RPMI8226 (cell line): Measurements from ENCODE around the gene CACNA1S.

ENCODE experiments used
- DNase-seq: peaks from one replicate; pipeline ENCODE4 v3.0.0-alpha.2; 2015

The CACNA1S gene

GRCh38 chr1:201059871-201060555, 52.2 kb downstream of the CACNA1S start:
- no peak for DNase-seq

GRCh38 chr1:201059401-201059800, 52.8 kb downstream of the CACNA1S start:
- DNase-seq = no peak

DNA sequence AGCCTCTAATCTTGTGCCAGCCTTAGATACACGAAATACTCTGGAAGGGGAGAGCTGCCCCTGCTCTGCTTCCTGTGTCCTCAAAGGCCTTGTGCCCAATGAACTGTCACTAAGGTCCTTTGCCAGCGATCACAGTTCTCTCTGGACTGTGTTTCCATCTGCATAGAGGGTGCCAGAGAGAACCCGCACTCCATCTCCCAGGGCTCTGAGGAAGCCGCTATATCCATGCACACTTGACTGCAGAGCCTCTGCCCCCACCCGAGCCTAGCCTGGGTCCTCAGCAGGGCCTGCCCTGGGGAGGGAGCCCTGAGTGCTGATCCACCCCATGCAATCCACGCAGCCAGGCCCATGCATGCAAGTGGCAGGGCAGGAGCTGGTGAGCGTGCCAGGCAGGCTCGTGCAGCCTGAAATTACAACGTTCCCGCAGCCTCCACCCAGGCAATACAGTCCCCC, 58.1 kb downstream of the CACNA1S start:
- no peak for DNase-seq

GRCh38 chr1:201053155-201053860, 58.9 kb downstream of the CACNA1S start:
- peak; percentile 57 for DNase-seq

DNA sequence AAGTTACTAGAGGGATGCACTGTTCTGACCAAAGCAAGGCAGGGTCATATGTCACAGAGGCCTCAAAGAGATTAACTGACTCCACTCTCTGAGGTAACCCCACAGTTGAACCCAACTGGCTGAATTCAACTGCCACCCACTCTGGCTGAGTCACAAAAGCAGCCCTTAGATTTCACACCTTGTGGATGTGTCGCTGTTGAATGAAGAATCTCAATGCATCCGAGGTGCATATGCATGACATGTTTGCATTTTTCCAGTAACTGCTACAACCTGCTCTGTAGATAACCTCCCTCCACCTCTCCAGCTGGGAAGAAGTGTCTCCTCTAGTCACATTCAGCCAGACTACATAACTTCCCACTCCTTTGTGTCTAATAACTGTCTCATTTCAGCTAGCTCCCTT, 60.8 kb downstream of the CACNA1S start:
- DNase-seq = no peak

DNA sequence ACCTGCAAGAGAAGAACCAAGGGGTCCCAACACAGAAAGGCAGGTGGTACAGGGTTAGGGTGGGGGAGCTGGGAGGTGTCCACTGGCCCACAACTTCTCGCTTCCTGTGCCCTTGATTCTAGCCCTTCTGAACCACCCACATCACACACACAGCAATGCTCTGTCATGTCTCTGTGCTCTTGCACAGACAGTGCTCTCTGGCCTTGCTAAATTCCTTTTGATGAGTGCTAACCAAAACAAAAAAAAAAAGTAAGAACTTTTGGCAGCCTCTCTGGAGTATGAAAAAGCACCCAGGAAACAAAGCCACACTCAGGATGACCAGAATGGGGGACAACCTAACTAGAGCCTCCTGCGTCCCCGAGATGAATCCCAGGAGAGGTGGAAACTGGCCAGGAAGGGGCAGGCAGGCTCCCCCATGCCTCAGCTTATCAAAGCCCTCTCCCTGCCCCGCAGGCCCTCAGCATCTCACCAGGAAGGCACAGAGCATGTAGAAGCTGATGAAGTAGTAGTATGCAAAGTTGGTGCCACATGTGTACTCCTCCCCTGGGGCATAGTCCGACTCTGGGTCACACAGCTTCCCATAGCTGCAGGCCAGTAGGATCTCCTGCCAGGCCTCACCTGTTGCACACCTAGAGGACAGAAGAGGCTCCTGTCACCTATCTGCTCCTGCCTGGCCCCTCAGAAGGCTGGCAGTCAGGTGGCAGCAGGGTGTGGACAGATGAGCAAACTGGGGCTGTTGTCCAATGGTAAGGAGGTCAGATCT, 61.5 kb downstream of the CACNA1S start:
- DNase-seq = no peak

DNA sequence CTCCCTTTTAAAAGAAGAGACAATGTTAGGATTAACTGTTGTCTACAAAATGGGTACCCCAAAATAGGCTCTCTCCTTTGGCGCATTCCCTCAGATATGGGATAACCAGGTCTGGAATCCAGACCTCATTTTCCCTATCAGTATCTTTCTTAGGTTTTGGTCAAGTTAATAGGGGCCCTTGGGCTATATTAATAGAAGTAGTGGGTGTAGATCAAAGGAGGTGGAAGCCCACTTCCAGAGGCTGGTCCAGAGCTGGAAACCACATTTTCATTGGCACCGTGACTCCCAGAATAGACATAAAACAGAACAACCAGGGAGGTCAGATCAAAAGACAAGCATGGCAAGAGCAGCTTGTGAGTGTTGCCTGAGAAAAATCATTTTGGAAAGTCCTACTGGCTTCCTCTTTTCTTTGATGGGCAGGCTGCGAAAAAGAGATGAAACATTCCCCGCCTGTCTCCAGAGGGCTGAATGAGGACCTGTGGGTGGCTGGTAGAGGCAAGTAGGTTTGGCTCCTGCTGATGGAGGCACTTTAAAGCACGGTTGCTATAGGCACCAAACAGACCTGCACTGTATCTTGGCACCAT, 62.9 kb downstream of the CACNA1S start:
- DNase-seq = peak; percentile 48

DNA sequence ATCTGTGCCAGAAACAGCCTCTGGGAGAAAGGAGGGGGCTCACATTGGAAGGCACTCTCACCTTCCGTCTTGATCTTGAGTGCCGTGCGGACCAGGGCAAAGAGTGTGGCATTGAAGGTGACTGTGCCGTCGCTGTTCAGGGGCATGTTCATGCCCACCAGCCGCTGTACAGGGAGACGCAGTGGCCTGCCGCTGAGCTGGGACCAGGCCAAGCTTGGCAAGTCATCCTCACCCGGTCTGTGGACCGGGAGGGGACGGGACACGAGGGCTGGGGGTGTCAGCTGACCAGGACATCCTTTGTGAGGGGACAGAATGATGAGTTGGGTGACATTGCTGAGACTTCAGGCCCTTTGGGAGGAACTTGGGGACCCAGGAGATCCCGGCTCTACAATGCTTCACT, 63.7 kb downstream of the CACNA1S start:
- DNase-seq = no peak

DNA sequence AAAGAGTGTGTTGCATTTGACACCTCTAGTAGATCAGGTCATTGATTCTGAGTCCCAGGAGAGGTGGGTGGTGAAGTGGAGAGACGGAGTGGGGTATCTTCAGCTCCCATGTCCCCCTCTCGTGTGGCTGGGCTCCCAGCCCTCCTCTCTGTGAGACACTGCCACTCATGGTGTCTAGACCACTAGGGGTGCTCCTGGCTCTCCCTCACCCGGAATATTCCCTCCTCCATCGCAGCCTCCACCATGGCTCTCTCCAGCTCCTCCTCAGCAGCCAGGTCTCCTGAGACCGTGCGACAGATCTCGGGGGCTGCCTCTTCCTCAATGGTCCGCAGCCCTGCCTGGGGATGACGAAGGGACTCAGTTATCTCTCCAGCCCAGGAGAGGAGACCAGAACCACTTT, 68.1 kb downstream of the CACNA1S start:
- no peak for DNase-seq

GRCh38 chr1:201042779-201043461, 69.3 kb downstream of the CACNA1S start:
- DNase-seq = peak; percentile 80

DNA sequence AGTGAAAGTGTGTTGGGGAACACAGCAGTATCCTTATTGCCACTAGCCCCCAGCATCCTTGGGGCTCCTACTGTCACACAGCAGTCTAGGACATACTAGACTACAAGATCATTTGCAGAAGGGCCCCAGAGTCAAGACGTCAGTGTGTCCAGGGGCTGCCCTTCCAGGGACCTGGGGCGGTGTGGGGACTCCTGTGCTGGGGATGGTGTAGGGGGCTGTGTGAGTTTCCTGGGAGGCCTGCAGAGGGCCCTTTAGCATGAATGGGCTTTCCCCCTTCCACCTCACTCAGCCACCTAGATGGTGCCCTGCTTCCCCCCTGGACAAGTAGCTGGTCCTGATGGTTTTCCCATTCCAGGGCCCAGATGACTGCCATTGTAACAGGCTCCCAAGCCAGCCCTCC, 71.2 kb downstream of the CACNA1S start:
- no peak for DNase-seq

- DNase-seq = no peak
These were observed 72.3 kb downstream of the CACNA1S start for GRCh38 chr1:201039876-201040275.

DNA sequence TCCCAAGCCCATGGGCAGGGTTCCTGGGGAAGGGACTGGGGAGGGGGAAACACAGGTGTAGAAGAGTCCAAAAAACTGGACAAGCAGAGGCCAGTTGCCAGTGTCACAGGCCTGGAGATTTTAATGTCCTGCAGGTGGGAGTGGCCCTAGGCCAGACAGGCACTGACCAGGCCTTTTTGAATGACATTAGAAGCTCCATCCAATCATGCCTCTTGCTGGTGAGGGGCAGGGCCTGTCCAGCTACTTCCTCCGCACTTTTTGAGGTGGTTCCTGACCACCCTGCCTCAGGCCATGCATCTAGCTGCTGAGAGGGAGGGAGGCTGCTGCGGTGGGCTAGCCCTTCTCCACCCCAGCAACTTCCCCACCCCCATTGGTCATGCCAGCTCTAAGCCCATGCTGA, 72.8 kb downstream of the CACNA1S start:
- DNase-seq = no peak

GRCh38 chr1:201038186-201038876, 73.9 kb downstream of the CACNA1S start:
- DNase-seq = no peak

GRCh38 chr1:201036188-201036842, 75.9 kb downstream of the CACNA1S start:
- no peak for DNase-seq

GRCh38 chr1:201034671-201035070, 77.6 kb downstream of the CACNA1S start:
- no peak for DNase-seq

GRCh38 chr1:201032408-201032807, 79.8 kb downstream of the CACNA1S start:
- no peak for DNase-seq

DNA sequence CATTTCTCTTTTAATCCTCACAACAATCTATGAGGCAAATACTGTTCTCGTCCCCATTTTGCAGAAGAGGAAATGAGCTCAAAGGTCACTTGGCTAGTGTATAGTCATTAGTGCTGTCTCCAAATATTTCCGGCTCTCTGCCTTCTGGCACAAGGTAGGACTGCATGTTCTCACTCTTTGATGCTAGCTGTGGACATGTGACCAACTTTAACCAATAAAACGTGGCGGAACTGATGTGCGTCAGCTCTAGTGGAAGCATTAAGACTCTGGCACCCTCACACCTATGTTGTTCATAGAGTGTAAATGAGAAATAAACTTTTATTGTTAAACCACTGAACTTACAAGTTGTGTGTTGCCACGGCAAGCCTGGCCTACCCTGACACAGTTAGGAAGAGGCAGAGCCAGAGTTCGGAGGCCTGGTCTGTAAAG, 83.8 kb downstream of the CACNA1S start:
- no peak for DNase-seq

DNA sequence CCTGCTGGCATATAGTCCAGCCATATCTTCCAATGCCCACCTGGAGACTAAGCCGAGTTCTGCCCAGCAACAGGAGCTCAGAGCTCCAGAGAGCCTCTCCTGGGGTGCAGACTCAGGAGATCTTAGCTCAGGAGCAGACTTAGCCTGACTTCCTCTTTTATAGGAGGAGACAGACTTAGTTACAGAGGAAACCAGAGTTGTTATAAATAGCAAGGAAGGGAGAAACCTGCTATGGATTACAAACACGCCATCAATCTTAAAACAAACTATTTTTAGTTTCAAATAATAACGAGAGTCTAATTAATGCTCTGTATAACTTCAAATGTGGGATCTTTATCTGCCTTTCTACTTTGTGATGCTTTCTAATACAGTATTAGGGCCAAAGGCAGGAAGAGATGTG, 85.4 kb downstream of the CACNA1S start:
- DNase-seq = peak; percentile 77

GRCh38 chr1:201026234-201026633, 86.0 kb downstream of the CACNA1S start:
- peak; percentile 31 for DNase-seq

DNA sequence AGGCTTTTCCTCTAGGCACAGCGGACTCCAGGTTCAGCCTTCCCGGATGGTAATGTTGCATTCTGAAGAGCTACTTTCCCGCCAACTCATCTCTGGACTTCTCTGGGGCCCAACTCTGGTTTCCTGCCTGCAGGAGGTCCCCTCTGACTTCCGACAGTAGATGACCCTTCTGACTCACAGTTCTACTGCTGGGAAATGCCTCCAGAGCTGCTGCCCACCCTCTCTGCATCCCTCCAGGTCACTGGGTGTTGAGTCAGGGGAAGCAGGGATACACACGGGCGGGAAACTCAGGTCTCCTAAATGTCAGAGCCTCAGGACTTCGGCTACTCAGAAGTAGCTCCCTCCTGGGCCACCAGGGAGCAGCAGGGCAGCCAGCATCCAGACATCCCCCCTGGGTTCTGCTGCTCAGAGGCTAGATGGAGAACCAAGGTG, 86.6 kb downstream of the CACNA1S start:
- DNase-seq = peak; percentile 58

DNA sequence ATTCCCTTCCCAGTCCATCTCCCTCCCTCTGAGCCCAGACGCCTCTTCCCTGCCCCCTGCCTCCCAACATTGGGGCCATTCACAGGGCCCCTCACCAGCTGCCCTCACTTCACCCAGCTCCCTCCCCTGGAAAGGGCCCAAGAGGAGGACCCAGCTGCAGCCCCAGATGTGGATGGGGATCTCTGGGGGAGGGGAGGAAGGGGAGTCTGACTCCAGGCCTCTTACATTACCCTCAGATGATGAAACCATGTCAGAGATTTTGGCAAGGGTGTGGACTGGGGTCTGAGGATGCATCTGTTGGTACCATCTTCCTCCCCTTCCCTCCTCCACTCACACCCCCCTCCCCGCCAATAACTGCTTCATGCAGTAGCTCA, 87.6 kb downstream of the CACNA1S start:
- DNase-seq = peak; percentile 56
